Fibroblast of mammary gland (primary cell): ENCODE results near the gene PLEKHA5.
"Not testable (repeated sequence)": the region's sequence is repeated elsewhere in the genome, so short reads cannot be mapped to it uniquely, and the experiment has no call there.

Experiments used
- DNase-seq: peaks from one replicate; pipeline ENCODE4 v3.0.0-alpha.2; 2010; ENCODE audit warnings: low read depth
- H3K4me3 ChIP-seq: 2 replicates; pipeline ENCODE4 v1.5.1; 2011; ENCODE audit warnings: low read depth, mild to moderate bottlenecking, low read length, moderate library complexity; ENCODE audit not compliant: control insufficient read depth
- CTCF ChIP-seq: conservative IDR thresholded peaks from 2 replicates; pipeline ENCODE4 v1.5.1; 2011; ENCODE audit warnings: low read depth, low read length, inconsistent platforms; ENCODE audit not compliant: control insufficient read depth, insufficient read depth

Gene PLEKHA5

GRCh38 chr12:19382111-19382526 lies 252.6 kb downstream of the PLEKHA5 start:
- DNase-seq, result peak; percentile 87
- no peak for TF ChIP-seq CTCF
- no peak overlapping the region for H3K4me3 ChIP-seq

GRCh38 chr12:19382563-19382962 lies 253.0 kb downstream of the PLEKHA5 start:
- H3K4me3 ChIP-seq, result no peak overlapping the region
- no peak for DNase-seq
- no peak for TF ChIP-seq CTCF

GRCh38 chr12:19387161-19387560 lies 257.6 kb downstream of the PLEKHA5 start:
- no peak for DNase-seq
- TF ChIP-seq CTCF, result no peak
- no peak overlapping the region for H3K4me3 ChIP-seq

- no peak for TF ChIP-seq CTCF
- DNase-seq, result peak; percentile 45
- no peak overlapping the region for H3K4me3 ChIP-seq
Observed at GRCh38 chr12:19388131-19388549, 258.6 kb downstream of the PLEKHA5 start.

GRCh38 chr12:19390051-19390598 lies 260.6 kb downstream of the PLEKHA5 start:
- DNase-seq, result peak; percentile 36
- TF ChIP-seq CTCF, result no peak

GRCh38 chr12:19392644-19393043 lies 263.1 kb downstream of the PLEKHA5 start:
- not testable (repeated sequence) for DNase-seq, H3K4me3 ChIP-seq

More at GRCh38 chr12:19390051-19390598, 260.6 kb downstream of the PLEKHA5 start:
- no peak overlapping the region for H3K4me3 ChIP-seq

GRCh38 chr12:19394385-19394784 lies 264.9 kb downstream of the PLEKHA5 start:
- no peak for TF ChIP-seq CTCF
- no peak overlapping the region for H3K4me3 ChIP-seq
- no peak for DNase-seq
